ENCODE measurements around the gene KCTD10.

The KCTD10 gene

GRCh38 chr12:109447482-109447881 lies 29.6 kb downstream of the KCTD10 start:
- Histone ChIP-seq H3K9me3 (ENCODE audit: insufficient read depth, low read depth, low read length) (peaks cover 3% of the 10 kb centered on the region), H3K27me3 (ENCODE audit: insufficient read depth, low read length) (no peaks in the 10 kb centered on the region), H3K14ac (ENCODE audit: low read length) (no peak overlapping the region), H3K27ac (ENCODE audit: low read depth, low read length) (no peak overlapping the region), H3K4ac (ENCODE audit: low read depth, low read length) (no peak overlapping the region), H4K91ac (ENCODE audit: low read depth, low read length) (no peak overlapping the region), H3K23ac (ENCODE audit: low read length) (no peak overlapping the region), H4K12ac (ENCODE audit: low read depth, low read length) (no peak overlapping the region), H2BK120ac (ENCODE audit: insufficient read depth, low read length, poor library complexity) (no peak overlapping the region), H3K4me2 (ENCODE audit: low read length) (no peak overlapping the region), H3K4me3 (ENCODE audit: low read depth, low read length) (no peak overlapping the region), H3K36me3 (ENCODE audit: control insufficient read depth in 1 of 2, insufficient read depth in 2 of 2, low read length in 2 of 2) (peaks cover 44 to 58% of the 10 kb centered on the region in 2 experiments), H3K4me1 (ENCODE audit: control insufficient read depth in 1 of 2, insufficient read depth in 2 of 2, low read length in 2 of 2) (no peaks in the 10 kb centered on the region), H3K79me2 (ENCODE audit: control insufficient read depth, insufficient read depth, low read length, poor library complexity) (no peaks in the 10 kb centered on the region), H3K79me1 (ENCODE audit: low read length) (no peaks in the 10 kb centered on the region), H2AFZ (ENCODE audit: insufficient read depth, low read length, poor library complexity) (no peak overlapping the region), H2AK5ac (ENCODE audit: low read length) (no peak overlapping the region), H3K18ac (ENCODE audit: low read length) (no peak overlapping the region), H2BK12ac (ENCODE audit: low read length) (no peak overlapping the region), H3K9ac (ENCODE audit: low read length) (no peak overlapping the region), H4K8ac (ENCODE audit: low read depth, low read length) (no peak overlapping the region), H2BK5ac (ENCODE audit: low read depth, low read length, poor library complexity) (no peak overlapping the region)
- WGBS (ENCODE audit: extremely low coverage, insufficient coverage, insufficient read length), result no CpG with 5 or more reads among the region's 9 CpGs
- DNase-seq, result no peak

- WGBS (ENCODE audit: extremely low coverage, insufficient coverage, insufficient read length), result no CpG with 5 or more reads among the region's 8 CpGs
- H2BK12ac ChIP-seq (ENCODE audit: low read length), result no peak overlapping the region
- H3K4ac ChIP-seq (ENCODE audit: low read depth, low read length), result no peak overlapping the region
- H3K9me3 ChIP-seq (ENCODE audit: insufficient read depth, low read depth, low read length), result peaks cover 3% of the 10 kb centered on the region
- peaks cover 41 to 54% of the 10 kb centered on the region in 2 experiments for H3K36me3 ChIP-seq (ENCODE audit: control insufficient read depth in 1 of 2, insufficient read depth in 2 of 2, low read length in 2 of 2)
- no peaks in the 10 kb centered on the region for H3K4me1 ChIP-seq (ENCODE audit: control insufficient read depth in 1 of 2, insufficient read depth in 2 of 2, low read length in 2 of 2)
- no peak overlapping the region for H3K27ac ChIP-seq (ENCODE audit: low read depth, low read length)
- no peak overlapping the region for H2BK5ac ChIP-seq (ENCODE audit: low read depth, low read length, poor library complexity)
- H3K4me2 ChIP-seq (ENCODE audit: low read length), result no peak overlapping the region
- no peak for DNase-seq
- H2AK5ac ChIP-seq (ENCODE audit: low read length), result no peak overlapping the region
- H3K79me1 ChIP-seq (ENCODE audit: low read length), result no peaks in the 10 kb centered on the region
- H3K27me3 ChIP-seq (ENCODE audit: insufficient read depth, low read length), result no peaks in the 10 kb centered on the region
- no peaks in the 10 kb centered on the region for H3K79me2 ChIP-seq (ENCODE audit: control insufficient read depth, insufficient read depth, low read length, poor library complexity)
- no peak overlapping the region for H3K4me3 ChIP-seq (ENCODE audit: low read depth, low read length)
- no peak overlapping the region for H4K12ac ChIP-seq (ENCODE audit: low read depth, low read length)
- H2AFZ ChIP-seq (ENCODE audit: insufficient read depth, low read length, poor library complexity), result no peak overlapping the region
- no peak overlapping the region for H3K9ac ChIP-seq (ENCODE audit: low read length)
- no peak overlapping the region for H3K23ac ChIP-seq (ENCODE audit: low read length)
- H3K18ac ChIP-seq (ENCODE audit: low read length), result no peak overlapping the region
- H4K8ac ChIP-seq (ENCODE audit: low read depth, low read length), result no peak overlapping the region
- no peak overlapping the region for H2BK120ac ChIP-seq (ENCODE audit: insufficient read depth, low read length, poor library complexity)
- no peak overlapping the region for H4K91ac ChIP-seq (ENCODE audit: low read depth, low read length)
- H3K14ac ChIP-seq (ENCODE audit: low read length), result no peak overlapping the region
Measured at GRCh38 chr12:109446869-109447268, 30.2 kb downstream of the KCTD10 start.

- Histone ChIP-seq H4K12ac (ENCODE audit: low read depth, low read length) (no peak overlapping the region), H3K27ac (ENCODE audit: low read depth, low read length) (no peak overlapping the region), H3K9ac (ENCODE audit: low read length) (no peak overlapping the region), H4K91ac (ENCODE audit: low read depth, low read length) (no peak overlapping the region), H2BK5ac (ENCODE audit: low read depth, low read length, poor library complexity) (no peak overlapping the region), H2BK12ac (ENCODE audit: low read length) (no peak overlapping the region), H3K36me3 (ENCODE audit: control insufficient read depth in 1 of 2, insufficient read depth in 2 of 2, low read length in 2 of 2) (peaks cover 27 to 37% of the 10 kb centered on the region in 2 experiments), H3K79me2 (ENCODE audit: control insufficient read depth, insufficient read depth, low read length, poor library complexity) (no peaks in the 10 kb centered on the region), H2AK5ac (ENCODE audit: low read length) (no peak overlapping the region), H3K14ac (ENCODE audit: low read length) (no peak overlapping the region), H3K18ac (ENCODE audit: low read length) (no peak overlapping the region), H4K8ac (ENCODE audit: low read depth, low read length) (no peak overlapping the region), H3K4me1 (ENCODE audit: control insufficient read depth in 1 of 2, insufficient read depth in 2 of 2, low read length in 2 of 2) (no peaks in the 10 kb centered on the region), H3K27me3 (ENCODE audit: insufficient read depth, low read length) (no peaks in the 10 kb centered on the region), H2AFZ (ENCODE audit: insufficient read depth, low read length, poor library complexity) (no peak overlapping the region), H3K23ac (ENCODE audit: low read length) (no peak overlapping the region), H3K79me1 (ENCODE audit: low read length) (no peaks in the 10 kb centered on the region), H3K4me3 (ENCODE audit: low read depth, low read length) (no peak overlapping the region), H3K4me2 (ENCODE audit: low read length) (no peak overlapping the region), H3K4ac (ENCODE audit: low read depth, low read length) (no peak overlapping the region), H2BK120ac (ENCODE audit: insufficient read depth, low read length, poor library complexity) (no peak overlapping the region), H3K9me3 (ENCODE audit: insufficient read depth, low read depth, low read length) (peaks cover 2% of the 10 kb centered on the region)
- DNase-seq, result no peak
- no CpG with 5 or more reads among the region's 2 CpGs for WGBS (ENCODE audit: extremely low coverage, insufficient coverage, insufficient read length)
Measured at GRCh38 chr12:109445191-109445609, 31.9 kb downstream of the KCTD10 start.

GRCh38 chr12:109444259-109444658 lies 32.8 kb downstream of the KCTD10 start:
- Histone ChIP-seq H2BK5ac (ENCODE audit: low read depth, low read length, poor library complexity) (no peak overlapping the region), H4K91ac (ENCODE audit: low read depth, low read length) (no peak overlapping the region), H3K4ac (ENCODE audit: low read depth, low read length) (no peak overlapping the region), H3K9ac (ENCODE audit: low read length) (no peak overlapping the region), H2AK5ac (ENCODE audit: low read length) (no peak overlapping the region), H3K14ac (ENCODE audit: low read length) (no peak overlapping the region), H3K9me3 (ENCODE audit: insufficient read depth, low read depth, low read length) (peaks cover 2% of the 10 kb centered on the region), H2BK120ac (ENCODE audit: insufficient read depth, low read length, poor library complexity) (no peak overlapping the region), H2BK12ac (ENCODE audit: low read length) (no peak overlapping the region), H3K23ac (ENCODE audit: low read length) (no peak overlapping the region), H4K12ac (ENCODE audit: low read depth, low read length) (no peak overlapping the region), H3K18ac (ENCODE audit: low read length) (no peak overlapping the region), H4K8ac (ENCODE audit: low read depth, low read length) (no peak overlapping the region), H3K79me1 (ENCODE audit: low read length) (no peaks in the 10 kb centered on the region), H3K4me3 (ENCODE audit: low read depth, low read length) (no peak overlapping the region), H3K4me2 (ENCODE audit: low read length) (no peak overlapping the region), H3K36me3 (ENCODE audit: control insufficient read depth in 1 of 2, insufficient read depth in 2 of 2, low read length in 2 of 2) (peaks cover 22 to 31% of the 10 kb centered on the region in 2 experiments), H2AFZ (ENCODE audit: insufficient read depth, low read length, poor library complexity) (no peak overlapping the region), H3K27ac (ENCODE audit: low read depth, low read length) (no peak overlapping the region), H3K4me1 (ENCODE audit: control insufficient read depth in 1 of 2, insufficient read depth in 2 of 2, low read length in 2 of 2) (no peaks in the 10 kb centered on the region), H3K79me2 (ENCODE audit: control insufficient read depth, insufficient read depth, low read length, poor library complexity) (no peaks in the 10 kb centered on the region), H3K27me3 (ENCODE audit: insufficient read depth, low read length) (no peaks in the 10 kb centered on the region)
- no CpG with 5 or more reads among the region's 6 CpGs for WGBS (ENCODE audit: extremely low coverage, insufficient coverage, insufficient read length)
- peak in 1 of 2 donors; percentile 17 for DNase-seq

Measured in trophoblast cell (in vitro differentiated cells and primary cell).